ENCODE data around the gene RNF150.

The RNF150 gene

GRCh38 chr4:140839888-140840790, 293.1 kb downstream of the RNF150 start:
- H3K4me3 Mint-ChIP-seq = no peak overlapping the region
- DNase-seq = no peak
- H3K9me3 Mint-ChIP-seq = peaks cover 5% of the 10 kb centered on the region
- TF ChIP-seq CTCF (IDR thresholded peaks at IDR 0.05) = no peak
- H3K27me3 Mint-ChIP-seq (ENCODE audit: low read depth, poor library complexity) = peaks cover 8% of the 10 kb centered on the region
- H3K4me1 Mint-ChIP-seq = peaks cover 4% of the 10 kb centered on the region
- H3K36me3 Mint-ChIP-seq (ENCODE audit: low read depth) = no peaks in the 10 kb centered on the region
- no peak overlapping the region for H3K27ac Mint-ChIP-seq

DNA sequence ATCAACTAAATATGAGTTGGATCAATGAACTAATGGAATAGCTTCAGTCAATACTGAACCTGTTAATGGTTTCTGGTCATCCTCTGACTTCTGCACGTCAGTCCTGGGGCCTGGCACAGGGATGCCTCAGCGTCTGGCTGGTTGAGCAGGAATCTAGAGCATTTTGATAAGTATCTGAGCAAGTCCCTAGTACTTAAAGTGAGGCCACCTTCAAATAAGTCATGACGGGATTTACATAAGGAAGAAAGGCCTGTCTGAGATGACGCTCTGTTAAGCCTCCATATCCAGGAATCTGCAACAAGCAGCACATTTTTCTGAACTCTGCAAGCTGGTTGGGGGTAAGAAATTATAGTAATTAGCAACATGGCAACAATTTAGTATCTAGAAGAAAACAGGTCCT, 293.9 kb downstream of the RNF150 start:
- Mint-ChIP-seq H3K4me3 (no peak overlapping the region), H3K36me3 (ENCODE audit: low read depth) (no peaks in the 10 kb centered on the region), H3K27ac (no peak overlapping the region), H3K9me3 (peaks cover 5% of the 10 kb centered on the region), H3K27me3 (ENCODE audit: low read depth, poor library complexity) (peaks cover 8% of the 10 kb centered on the region), H3K4me1 (peaks cover 4% of the 10 kb centered on the region)
- TF ChIP-seq CTCF (IDR thresholded peaks at IDR 0.05) = no peak
- DNase-seq = no peak

DNA sequence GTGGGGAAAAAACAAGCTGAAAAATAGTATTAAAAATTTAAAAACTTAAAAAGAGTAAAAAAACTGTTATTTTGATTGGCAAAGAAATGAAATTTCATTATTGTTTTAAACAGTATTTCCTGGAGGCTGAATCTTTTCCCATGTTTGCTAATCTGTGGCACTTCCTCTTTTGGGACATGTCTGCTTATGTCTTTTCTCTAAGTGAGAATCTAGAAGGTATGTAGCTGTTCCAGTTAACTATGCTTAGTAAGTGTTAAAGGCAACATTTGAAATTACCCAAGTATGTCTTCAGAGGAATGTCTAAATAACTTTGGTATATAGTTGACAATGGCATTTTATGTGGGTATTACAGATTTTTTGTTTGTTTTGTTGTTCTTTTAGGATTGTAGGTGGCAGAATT, 295.5 kb downstream of the RNF150 start:
- Mint-ChIP-seq H3K36me3 (ENCODE audit: low read depth) (no peaks in the 10 kb centered on the region), H3K4me1 (peaks cover 4% of the 10 kb centered on the region), H3K9me3 (peaks cover 5% of the 10 kb centered on the region), H3K27ac (no peak overlapping the region), H3K4me3 (no peak overlapping the region), H3K27me3 (ENCODE audit: low read depth, poor library complexity) (peaks cover 12% of the 10 kb centered on the region)
- no peak for TF ChIP-seq CTCF (IDR thresholded peaks at IDR 0.05)
- DNase-seq = no peak

DNA sequence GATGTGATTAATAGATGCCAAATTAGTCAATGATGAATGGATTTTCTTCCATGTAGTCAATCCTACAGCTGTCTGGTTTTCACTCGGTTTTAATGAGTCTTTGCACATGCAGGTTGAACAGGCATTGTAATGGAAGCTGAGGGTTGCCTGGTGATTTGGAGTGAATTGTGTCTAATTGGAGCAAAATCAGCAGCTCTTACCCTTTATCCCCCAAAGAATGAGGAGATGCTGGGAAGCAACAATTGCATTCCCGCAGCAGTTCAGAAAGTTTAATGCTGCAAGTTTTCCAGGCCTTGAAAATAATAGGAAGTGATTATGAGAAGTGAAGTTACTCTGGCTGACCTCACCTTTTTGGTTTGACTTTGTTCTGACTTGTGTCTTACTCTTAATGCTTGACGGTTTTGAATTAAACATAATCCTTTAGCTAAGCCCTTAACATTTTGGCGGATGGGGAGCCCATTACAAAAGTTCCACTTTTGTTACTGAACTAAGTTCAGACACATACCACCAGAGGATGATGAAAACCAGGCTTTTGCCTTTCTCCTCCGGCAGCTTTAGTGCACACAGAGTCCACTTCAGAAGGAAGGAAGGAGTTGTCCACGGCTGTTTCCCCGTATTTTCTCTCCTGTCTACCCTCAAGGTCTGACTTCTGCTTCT, 298.3 kb downstream of the RNF150 start:
- H3K36me3 Mint-ChIP-seq (ENCODE audit: low read depth) = no peaks in the 10 kb centered on the region
- no peaks in the 10 kb centered on the region for H3K9me3 Mint-ChIP-seq
- peaks cover 10% of the 10 kb centered on the region for H3K27me3 Mint-ChIP-seq (ENCODE audit: low read depth, poor library complexity)
- H3K4me1 Mint-ChIP-seq = peaks cover 2% of the 10 kb centered on the region
- no peak for TF ChIP-seq CTCF (IDR thresholded peaks at IDR 0.05)
- H3K4me3 Mint-ChIP-seq = no peak overlapping the region
- DNase-seq = no peak
- no peak overlapping the region for H3K27ac Mint-ChIP-seq

- Mint-ChIP-seq H3K27me3 (ENCODE audit: low read depth, poor library complexity) (peaks cover 14% of the 10 kb centered on the region), H3K9me3 (no peaks in the 10 kb centered on the region), H3K27ac (no peak overlapping the region), H3K4me3 (no peak overlapping the region), H3K4me1 (no peaks in the 10 kb centered on the region), H3K36me3 (ENCODE audit: low read depth) (no peaks in the 10 kb centered on the region)
- no peak for DNase-seq
- TF ChIP-seq CTCF (IDR thresholded peaks at IDR 0.05) = no peak
Measured at GRCh38 chr4:140833280-140833679, 300.0 kb downstream of the RNF150 start.
